OCI-M2 (cell line): ENCODE data around the gene RAVER2.
"Not testable (repeated sequence)": the region's sequence is repeated elsewhere in the genome, so short reads cannot be mapped to it uniquely, and the experiment has no call there.

ENCODE experiments used
- DNase-seq: peaks from one replicate; lab custom pipeline; 2025; ENCODE audit not compliant: unreplicated experiment; lab: John Stamatoyannopoulos, UW

The RAVER2 gene

GRCh38 chr1:64744492-64745180 is at the start of gene RAVER2:
Gene RAVER2 (plus strand): TSS chr1:64745075. CDS start chr1:64745173, 98 bp downstream.
- DNase-seq, result no peak

DNA sequence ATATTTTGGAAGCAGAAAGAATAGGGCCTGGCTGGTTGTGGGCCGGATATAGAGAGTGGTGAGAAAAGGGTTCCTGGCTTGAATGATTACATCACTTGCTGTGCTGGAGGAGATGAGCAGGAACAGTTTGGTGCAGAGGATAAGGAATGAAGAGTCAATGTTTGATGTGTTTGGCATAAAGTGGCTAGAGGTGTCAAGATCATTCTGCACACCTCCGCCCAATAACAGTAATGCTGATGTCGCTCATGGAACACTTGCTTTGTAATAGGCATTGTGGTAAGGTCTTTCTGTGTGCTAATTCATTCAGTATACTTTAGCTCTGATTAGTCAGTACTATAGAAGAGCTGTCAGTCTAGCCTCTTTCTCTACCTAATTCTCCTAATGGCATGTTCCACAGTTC is 48.0 kb upstream of the RAVER2 start:
- DNase-seq, result no peak

GRCh38 chr1:64699327-64699726 is 45.5 kb upstream of the RAVER2 start:
- no peak for DNase-seq

DNA sequence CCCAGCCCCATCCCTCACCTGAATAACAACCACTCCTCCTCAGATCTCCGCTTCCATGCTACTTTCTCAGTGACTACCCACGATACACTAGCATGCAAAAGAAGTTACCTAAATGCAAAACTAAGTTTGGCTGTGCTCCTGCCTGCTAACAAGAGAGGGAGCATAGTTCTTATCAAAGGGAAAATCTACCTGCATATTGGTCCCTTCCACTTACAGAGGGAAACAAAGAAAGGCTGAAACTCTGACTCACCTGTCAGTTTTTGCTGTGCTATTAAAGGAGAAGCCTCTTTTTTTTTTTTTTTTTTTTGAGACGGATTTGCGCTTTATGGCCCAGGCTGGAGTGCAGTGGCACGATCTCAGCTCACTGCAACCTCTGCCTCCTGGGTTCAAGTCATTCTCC is 43.8 kb upstream of the RAVER2 start:
- DNase-seq, result no peak

DNA sequence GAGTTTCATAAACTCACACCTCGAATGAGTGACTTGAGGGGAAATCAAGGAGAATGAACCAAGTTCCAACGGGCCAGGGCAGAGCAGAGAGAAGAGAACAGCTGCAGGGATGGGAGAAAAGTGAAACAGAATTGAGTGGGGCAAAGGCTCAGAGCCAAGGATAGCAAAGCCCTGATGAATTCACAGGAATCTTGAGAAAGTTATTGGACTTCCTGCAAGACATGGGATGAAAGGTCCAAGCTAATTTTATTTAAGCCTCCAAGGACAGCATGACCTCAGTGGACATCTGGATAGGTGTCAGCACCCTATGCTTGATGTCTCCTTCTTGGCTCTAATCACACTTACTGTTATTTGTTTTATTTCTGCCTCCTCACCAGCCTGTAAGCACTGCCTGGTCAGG is 43.0 kb upstream of the RAVER2 start:
- no peak for DNase-seq

GRCh38 chr1:64702670-64703069 is 42.2 kb upstream of the RAVER2 start:
- DNase-seq, result not testable (repeated sequence)

- no peak for DNase-seq
Measured at GRCh38 chr1:64703600-64703999, 41.3 kb upstream of the RAVER2 start.

GRCh38 chr1:64705591-64705990 is 39.3 kb upstream of the RAVER2 start:
- DNase-seq, result no peak

- no peak for DNase-seq
Measured at GRCh38 chr1:64711266-64711665, 33.6 kb upstream of the RAVER2 start.

GRCh38 chr1:64712049-64712448 is 32.8 kb upstream of the RAVER2 start:
- no peak for DNase-seq

GRCh38 chr1:64715186-64715585 is 29.7 kb upstream of the RAVER2 start:
- no peak for DNase-seq

GRCh38 chr1:64721135-64721534 is 23.7 kb upstream of the RAVER2 start:
- DNase-seq, result no peak

GRCh38 chr1:64721576-64722145 is 23.2 kb upstream of the RAVER2 start:
- DNase-seq, result no peak

DNA sequence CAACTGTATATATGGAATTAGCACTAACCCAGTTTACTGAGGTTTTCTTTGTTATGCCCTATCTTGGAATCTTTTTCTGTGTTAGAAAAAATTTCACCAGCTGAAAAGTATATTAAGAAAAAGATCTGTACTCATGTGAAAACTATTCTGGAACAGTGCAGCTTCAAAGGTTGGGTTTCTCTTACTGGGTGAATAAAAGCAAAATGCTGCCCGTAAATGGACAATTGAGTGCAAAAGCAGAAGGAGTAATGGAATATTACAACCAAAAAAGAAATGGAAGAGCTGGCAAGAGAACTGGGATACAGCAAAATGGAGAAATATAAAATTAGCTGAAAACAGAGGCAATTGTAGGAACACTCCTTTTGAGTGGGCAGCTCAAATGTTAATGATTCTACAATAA is 17.0 kb upstream of the RAVER2 start:
- DNase-seq, result no peak

DNA sequence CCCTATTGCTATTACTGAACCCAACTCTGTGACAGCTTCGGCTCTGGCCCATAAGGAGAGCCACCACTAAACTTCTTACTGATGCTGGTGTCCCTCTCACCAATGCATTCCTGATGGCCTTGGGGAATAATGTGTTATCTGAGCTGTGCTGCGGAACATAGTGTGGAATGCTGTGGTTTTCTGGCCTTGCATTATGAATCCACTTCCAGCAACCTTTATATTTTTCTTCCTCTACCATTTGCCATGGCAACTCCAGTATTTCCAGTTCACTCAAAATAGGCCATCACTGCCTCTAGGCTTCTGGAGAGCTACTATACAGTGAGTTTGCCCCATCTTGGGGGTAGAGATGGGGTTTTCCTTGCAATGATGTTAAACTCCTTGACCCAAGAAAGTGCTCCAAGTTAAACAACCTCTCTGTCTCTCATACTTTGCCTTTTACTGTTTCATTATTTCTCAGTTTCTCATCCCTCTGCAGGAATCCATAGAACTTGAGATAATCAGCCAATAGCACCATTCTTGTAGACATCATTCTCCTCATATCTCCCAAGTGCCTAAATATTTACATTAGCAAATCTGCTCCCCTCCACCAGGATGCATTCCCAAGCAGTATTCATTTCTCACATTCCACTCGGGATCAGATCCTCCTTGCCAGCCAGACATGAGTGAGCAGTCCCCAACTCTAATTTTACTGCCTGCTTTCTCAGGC is 11.1 kb upstream of the RAVER2 start:
- DNase-seq, result no peak

DNA sequence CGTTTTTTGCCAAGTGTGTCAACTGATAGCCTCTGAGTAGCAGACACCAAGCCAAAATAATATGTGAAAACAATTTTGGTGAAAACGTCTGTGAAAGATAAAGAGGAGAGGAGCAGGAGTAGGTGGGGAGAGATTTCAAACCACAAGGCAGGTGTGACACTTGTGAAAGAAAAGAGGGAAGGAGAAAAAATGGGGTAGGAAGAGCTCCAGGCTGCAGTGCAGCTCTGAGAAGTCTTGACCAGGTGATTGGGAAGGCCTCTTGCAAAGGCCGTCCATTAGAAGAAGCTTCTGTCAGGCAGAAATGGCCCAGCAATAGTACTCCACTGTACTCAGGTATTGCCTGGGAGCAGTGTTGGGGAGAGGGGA is 10.6 kb upstream of the RAVER2 start:
- DNase-seq, result no peak

DNA sequence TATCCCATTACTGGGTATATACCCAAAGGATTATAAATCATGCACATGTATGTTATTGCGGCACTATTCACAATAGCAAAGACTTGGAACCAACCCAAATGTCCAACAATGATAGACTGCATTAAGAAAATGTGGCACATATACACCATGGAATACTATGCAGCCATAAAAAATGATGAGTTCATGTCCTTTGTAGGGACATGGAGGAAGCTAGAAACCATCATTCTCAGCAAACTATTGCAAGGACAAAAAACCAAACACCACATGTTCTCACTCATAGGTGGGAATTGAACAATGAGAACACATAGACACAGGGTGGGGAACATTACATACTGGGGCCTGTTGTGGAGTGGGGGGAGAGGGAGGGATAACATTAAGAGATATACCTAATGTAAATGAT is 4.2 kb upstream of the RAVER2 start:
- not testable (repeated sequence) for DNase-seq

DNA sequence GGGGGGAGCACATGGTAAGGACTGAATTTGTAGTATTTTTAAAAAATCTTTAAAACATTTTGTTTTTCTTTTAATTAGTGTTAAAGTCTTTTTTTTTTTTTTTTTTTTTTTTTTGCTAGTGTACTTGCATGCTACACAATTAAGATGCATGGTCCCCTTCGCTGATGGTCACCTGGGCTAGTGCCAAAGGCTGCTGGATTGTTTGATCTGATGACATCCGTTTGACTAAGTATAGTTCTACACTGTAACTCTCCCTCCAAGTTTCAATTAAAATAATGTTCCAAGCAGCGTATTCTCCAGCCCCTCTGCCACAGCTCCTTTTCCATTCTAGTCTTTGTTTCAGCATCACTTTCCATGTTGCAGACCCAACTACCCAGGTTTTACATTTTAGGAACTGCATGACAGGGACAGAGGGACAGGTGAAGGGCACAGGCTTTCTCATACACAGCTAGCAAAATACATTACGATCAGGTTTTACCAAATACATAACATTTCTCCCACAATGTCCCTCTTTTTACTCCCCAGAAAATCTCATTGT is 852 bp upstream of the RAVER2 start:
- DNase-seq, result no peak

DNA sequence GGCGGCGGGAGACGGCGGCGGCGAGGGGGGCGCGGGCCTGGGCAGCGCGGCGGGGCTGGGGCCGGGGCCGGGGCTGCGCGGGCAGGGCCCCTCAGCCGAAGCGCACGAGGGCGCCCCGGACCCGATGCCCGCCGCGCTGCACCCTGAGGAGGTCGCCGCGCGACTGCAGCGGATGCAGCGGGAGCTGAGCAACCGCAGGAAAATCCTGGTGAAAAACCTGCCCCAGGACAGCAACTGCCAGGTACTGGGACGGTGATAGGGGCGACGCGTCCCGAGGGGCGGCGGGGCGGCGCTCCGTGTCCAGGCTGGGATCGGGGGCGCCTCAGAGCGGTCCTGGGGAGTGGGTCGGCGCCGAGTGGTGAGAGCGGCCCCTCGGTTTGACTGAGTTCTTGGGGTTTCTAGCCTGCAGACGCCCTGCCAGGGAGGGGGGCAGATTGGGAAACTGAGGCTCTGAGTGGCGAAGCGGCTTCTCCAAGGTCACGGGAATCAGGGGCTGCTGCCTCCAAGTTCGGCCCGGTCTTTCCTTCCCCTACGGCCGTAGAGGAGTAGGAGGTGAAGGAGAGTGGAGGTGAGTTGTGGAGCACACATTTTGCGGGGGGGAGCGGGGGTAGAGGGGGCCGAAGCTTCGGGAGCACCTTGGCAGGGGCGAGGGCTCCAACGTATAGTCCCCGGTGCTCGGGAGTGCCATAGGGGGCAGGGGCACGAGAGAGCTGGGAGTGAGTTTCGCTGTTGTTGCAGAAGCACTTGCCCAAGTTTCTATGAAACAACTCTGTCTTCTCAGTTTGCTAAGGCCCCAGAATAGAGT is 508 bp downstream of the RAVER2 start:
- DNase-seq, result no peak

GRCh38 chr1:64745986-64746940 is 1.4 kb downstream of the RAVER2 start:
- DNase-seq, result no peak
